Epithelial cell of esophagus (primary cell): ENCODE results near the gene RIC8A.

Source experiments
- DNase-seq: peaks from one replicate; pipeline ENCODE4 v3.0.0; 2010; ENCODE audit warnings: low read depth
- H3K4me3 ChIP-seq: 2 replicates; pipeline ENCODE4 v1.5.1; 2011; ENCODE audit warnings: mild to moderate bottlenecking, low read length, control low read depth
- TF ChIP-seq, protein P1 (sequence below): IDR thresholded peaks from 2 replicates; pipeline ENCODE4 v1.5.1; 2011; ENCODE audit warnings: low read depth, mild to moderate bottlenecking, low read length, control low read depth, inconsistent platforms; ENCODE audit not compliant: insufficient read depth; ENCODE audit errors: missing control alignments

RIC8A gene

GRCh38 chr11:221998-222789 is 14.7 kb downstream of the RIC8A start:
- TF ChIP-seq, protein P1, sequence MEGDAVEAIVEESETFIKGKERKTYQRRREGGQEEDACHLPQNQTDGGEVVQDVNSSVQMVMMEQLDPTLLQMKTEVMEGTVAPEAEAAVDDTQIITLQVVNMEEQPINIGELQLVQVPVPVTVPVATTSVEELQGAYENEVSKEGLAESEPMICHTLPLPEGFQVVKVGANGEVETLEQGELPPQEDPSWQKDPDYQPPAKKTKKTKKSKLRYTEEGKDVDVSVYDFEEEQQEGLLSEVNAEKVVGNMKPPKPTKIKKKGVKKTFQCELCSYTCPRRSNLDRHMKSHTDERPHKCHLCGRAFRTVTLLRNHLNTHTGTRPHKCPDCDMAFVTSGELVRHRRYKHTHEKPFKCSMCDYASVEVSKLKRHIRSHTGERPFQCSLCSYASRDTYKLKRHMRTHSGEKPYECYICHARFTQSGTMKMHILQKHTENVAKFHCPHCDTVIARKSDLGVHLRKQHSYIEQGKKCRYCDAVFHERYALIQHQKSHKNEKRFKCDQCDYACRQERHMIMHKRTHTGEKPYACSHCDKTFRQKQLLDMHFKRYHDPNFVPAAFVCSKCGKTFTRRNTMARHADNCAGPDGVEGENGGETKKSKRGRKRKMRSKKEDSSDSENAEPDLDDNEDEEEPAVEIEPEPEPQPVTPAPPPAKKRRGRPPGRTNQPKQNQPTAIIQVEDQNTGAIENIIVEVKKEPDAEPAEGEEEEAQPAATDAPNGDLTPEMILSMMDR, result no peak
- H3K4me3 ChIP-seq, result no peak overlapping the region
- no peak for DNase-seq

- no peak overlapping the region for H3K4me3 ChIP-seq
- DNase-seq, result peak; percentile 13
- TF ChIP-seq, protein P1, result no peak
Measured at GRCh38 chr11:223026-223789, 15.7 kb downstream of the RIC8A start.

GRCh38 chr11:223884-224283 is 16.4 kb downstream of the RIC8A start:
- H3K4me3 ChIP-seq, result no peak overlapping the region
- TF ChIP-seq, protein P1, result no peak
- DNase-seq, result no peak

GRCh38 chr11:224424-224823 is 16.9 kb downstream of the RIC8A start:
- TF ChIP-seq, protein P1, result no peak
- H3K4me3 ChIP-seq, result no peak overlapping the region
- no peak for DNase-seq

GRCh38 chr11:225734-226453 is 18.4 kb downstream of the RIC8A start:
- TF ChIP-seq, protein P1, result no peak
- H3K4me3 ChIP-seq, result no peak overlapping the region
- peak; percentile 78 for DNase-seq

- no peak for DNase-seq
- H3K4me3 ChIP-seq, result no peak overlapping the region
- TF ChIP-seq, protein P1, result no peak
Measured at GRCh38 chr11:227824-228379, 20.4 kb downstream of the RIC8A start.
